IMR-90 (cell line): ENCODE data around the gene ZBTB1. TPM values are rescaled to one million over a fixed set of nuclear protein-coding genes. Genes with fewer than 3 reads are reported as not detected.

Experiments used
- ATAC-seq: fragments of 200-7000 bp; cut with Tn5 transposase; 2 replicates; pipeline ENCODE4 v1.9.1; 2020; ENCODE audit warnings: low read depth, mild to moderate bottlenecking, moderate library complexity
- BruUV-seq: library from RNA; stranded (reverse); fragments of 400-500 nt; replicated peaks from 2 replicates; lab custom pipeline; 2021; lab: Mats Ljungman, UMichigan
- CTCF ChIA-PET: fragments of 300-600 bp; formaldehyde crosslinking; extraction: SDS; loops from one replicate; lab custom pipeline; 2021; ENCODE audit warnings: antibody characterized with exemption; lab: Yijun Ruan, JAX
- POLR2A ChIA-PET: fragments of 300-600 bp; sonication (Branson Sonifier 250); formaldehyde crosslinking; loops from one replicate; lab custom pipeline; 2022; ENCODE audit warnings: antibody characterized with exemption; ENCODE audit not compliant: unreplicated experiment; lab: Charles Lee
- DNase-seq: peaks from one replicate; pipeline ENCODE4 v3.0.0; 2013
- H2AFZ ChIP-seq: replicated peaks from 2 replicates; pipeline ENCODE3; 2013; ENCODE audit warnings: low read length, mild to moderate bottlenecking; ENCODE audit not compliant: poor library complexity
- H2AK5ac ChIP-seq: 2 replicates; pipeline ENCODE4 v1.6.1; 2013; ENCODE audit warnings: low read depth, low read length, inconsistent platforms
- H2AK9ac ChIP-seq: replicated peaks from 2 replicates; pipeline ENCODE3; 2013; ENCODE audit warnings: mild to moderate bottlenecking, low read depth, low read length, moderate library complexity; ENCODE audit not compliant: poor library complexity
- H2BK120ac ChIP-seq: 2 replicates; pipeline ENCODE4 v1.6.1; 2013; ENCODE audit warnings: low read depth, low read length, inconsistent platforms
- H2BK15ac ChIP-seq: 3 replicates; pipeline ENCODE4 v1.6.1; 2013; ENCODE audit warnings: low read depth, low read length, inconsistent platforms
- H2BK20ac ChIP-seq: 2 replicates; pipeline ENCODE4 v1.6.1; 2013; ENCODE audit warnings: low read depth, mild to moderate bottlenecking, inconsistent platforms, low read length, moderate library complexity
- H2BK5ac ChIP-seq: 2 replicates; pipeline ENCODE4 v1.6.1; 2013; ENCODE audit warnings: mild to moderate bottlenecking, low read depth, low read length, inconsistent platforms; ENCODE audit not compliant: poor library complexity, severe bottlenecking
- H3K14ac ChIP-seq: replicated peaks from 2 replicates; pipeline ENCODE4 v1.6.1; 2013; ENCODE audit warnings: low read depth, low read length, inconsistent platforms
- H3K18ac ChIP-seq: 2 replicates; pipeline ENCODE4 v1.6.1; 2013; ENCODE audit warnings: low read depth, low read length, control low read depth
- H3K23ac ChIP-seq: 2 replicates; pipeline ENCODE4 v1.6.1; 2013; ENCODE audit warnings: low read depth, low read length, inconsistent platforms
- H3K27ac ChIP-seq: 2 replicates; pipeline ENCODE4 v1.5.1; 2013; ENCODE audit warnings: mild to moderate bottlenecking, control low read depth, low read length; ENCODE audit not compliant: insufficient read depth
- H3K27me3 ChIP-seq: 2 replicates; pipeline ENCODE4 v1.6.1; 2013; ENCODE audit warnings: low read length; ENCODE audit not compliant: control insufficient read depth, insufficient read depth
- H3K36me3 ChIP-seq: 2 replicates; pipeline ENCODE4 v1.6.1; 2013; ENCODE audit warnings: low read length, mixed read lengths; ENCODE audit not compliant: control insufficient read depth, insufficient read depth
- H3K4ac ChIP-seq: 2 replicates; pipeline ENCODE4 v1.6.1; 2013; ENCODE audit warnings: low read depth, low read length, inconsistent platforms
- H3K4me1 ChIP-seq: 2 replicates; pipeline ENCODE4 v1.6.1; 2013; ENCODE audit warnings: low read length, mixed read lengths; ENCODE audit not compliant: control insufficient read depth, insufficient read depth
- H3K4me2 ChIP-seq: 2 replicates; pipeline ENCODE4 v1.6.1; 2013; ENCODE audit warnings: low read depth, mild to moderate bottlenecking, control low read depth, low read length, moderate library complexity
- H3K4me3 ChIP-seq: 2 replicates; pipeline ENCODE4 v1.5.1; 2013; ENCODE audit warnings: low read depth, mild to moderate bottlenecking, control low read depth, low read length, moderate library complexity; ENCODE audit not compliant: insufficient read depth
- H3K56ac ChIP-seq: 2 replicates; pipeline ENCODE4 v1.6.1; 2013; ENCODE audit warnings: low read length, inconsistent platforms; ENCODE audit not compliant: insufficient read depth; ENCODE audit errors: extremely low read depth
- H3K79me1 ChIP-seq, 2 experiments: 2 replicates each; pipeline ENCODE4 v1.6.1; 2013; ENCODE audit warnings: low read length in 2 of 2, inconsistent platforms in 1 of 2, low read depth in 1 of 2
- H3K9ac ChIP-seq: 2 replicates; pipeline ENCODE4 v1.6.1; 2013; ENCODE audit warnings: low read depth, low read length, control low read depth
- H3K9me1 ChIP-seq: 2 replicates; pipeline ENCODE4 v1.6.1; 2013; ENCODE audit warnings: low read length, inconsistent platforms; ENCODE audit not compliant: insufficient read depth
- H3K9me3 ChIP-seq: 2 replicates; pipeline ENCODE4 v1.6.1; 2013; ENCODE audit warnings: low read length; ENCODE audit not compliant: control insufficient read depth, insufficient read depth
- H4K20me1 ChIP-seq: 2 replicates; pipeline ENCODE4 v1.6.1; 2013; ENCODE audit warnings: low read length, inconsistent platforms; ENCODE audit not compliant: insufficient read depth
- H4K5ac ChIP-seq: 2 replicates; pipeline ENCODE4 v1.6.1; 2013; ENCODE audit warnings: mild to moderate bottlenecking, low read depth, low read length, control low read depth
- H4K8ac ChIP-seq, 2 experiments: 2 replicates each; pipeline ENCODE4 v1.6.1; 2013; ENCODE audit warnings: low read depth in 2 of 2, low read length in 2 of 2, control low read depth in 1 of 2, inconsistent platforms in 1 of 2
- H4K91ac ChIP-seq: 2 replicates; pipeline ENCODE4 v1.6.1; 2013; ENCODE audit warnings: low read depth, low read length, inconsistent platforms; ENCODE audit not compliant: insufficient read depth
- BHLHE40 ChIP-seq: fragments of 150-350 bp; IDR thresholded peaks from 2 replicates; pipeline ENCODE4 v1.6.1; 2016; ENCODE audit warnings: mild to moderate bottlenecking, low read depth, low read length
- CEBPB ChIP-seq: IDR thresholded peaks from 2 replicates; pipeline ENCODE4 v1.6.1; 2012; ENCODE audit warnings: low read depth, low read length, improper control_type of control experiment
- CHD1 ChIP-seq: IDR thresholded peaks from 2 replicates; pipeline ENCODE4 v1.6.1; 2012; ENCODE audit warnings: low read depth, low read length, improper control_type of control experiment
- FOS ChIP-seq: fragments of 150-350 bp; IDR thresholded peaks from 2 replicates; pipeline ENCODE4 v1.6.1; 2016; ENCODE audit warnings: low read depth, low read length
- MAFK ChIP-seq: IDR thresholded peaks from 2 replicates; pipeline ENCODE4 v1.6.1; 2012; ENCODE audit warnings: low read depth, low read length, improper control_type of control experiment
- MAZ ChIP-seq: IDR thresholded peaks from 2 replicates; pipeline ENCODE4 v1.6.1; 2012; ENCODE audit warnings: low read depth, mild to moderate bottlenecking, low read length, improper control_type of control experiment, moderate library complexity, borderline replicate concordance
- MXI1 ChIP-seq: IDR thresholded peaks from 2 replicates; pipeline ENCODE4 v1.6.1; 2012; ENCODE audit warnings: low read depth, mild to moderate bottlenecking, low read length, moderate library complexity, borderline replicate concordance
- NFE2L2 ChIP-seq: fragments of 150-350 bp; IDR thresholded peaks from 2 replicates; pipeline ENCODE4 v1.6.1; 2016; ENCODE audit warnings: low read depth, mild to moderate bottlenecking, low read length
- POLR2A ChIP-seq: IDR thresholded peaks from 2 replicates; pipeline ENCODE4 v1.6.1; 2012; ENCODE audit warnings: mild to moderate bottlenecking, low read depth, low read length
- RAD21 ChIP-seq: IDR thresholded peaks from 2 replicates; pipeline ENCODE4 v1.6.1; 2012; ENCODE audit warnings: low read length, improper control_type of control experiment
- RFX5 ChIP-seq: IDR thresholded peaks from 2 replicates; pipeline ENCODE4 v1.8.0; 2012; ENCODE audit warnings: low read depth, mild to moderate bottlenecking, low read length, moderate library complexity
- SMC3 ChIP-seq: fragments of 150-350 bp; IDR thresholded peaks from 2 replicates; pipeline ENCODE4 v1.6.1; 2016; ENCODE audit warnings: low read depth, mild to moderate bottlenecking, antibody characterized with exemption, low read length, moderate library complexity
- USF2 ChIP-seq: fragments of 150-350 bp; IDR thresholded peaks from 2 replicates; pipeline ENCODE4 v1.6.1; 2017; ENCODE audit warnings: mild to moderate bottlenecking, antibody characterized with exemption, low read length, low read depth
- dilution Hi-C: fragments of 300-500 bp; cut with HindIII; formaldehyde crosslinking; loops from one replicate; pipeline ENCODE4 v1.14.3; 2018; ENCODE audit warnings: low sequenced_read_pairs; ENCODE audit not compliant: unreplicated experiment
- in situ Hi-C: fragments of 300-500 bp; cut with MboI; formaldehyde crosslinking; loops from 3 replicates; pipeline ENCODE4 v1.14.3; 2019; ENCODE audit warnings: low sequenced_read_pairs, inconsistent platforms, mixed read lengths
- intact Hi-C: fragments of 100-400 bp; cut with micrococcal nuclease; formaldehyde crosslinking; loops from 2 replicates; pipeline ENCODE4 v1.10.0; 2022
- polyA plus RNA-seq, 3 experiments: library from polyadenylated mRNA; depleted of rRNA; stranded (reverse); fragments of >200 nt; gene quantifications; 2 replicates each; pipeline ENCODE4 v1.2.3, GENCODE V29; 2012; ENCODE audit warnings: low replicate concordance in 1 of 3
- total RNA-seq: library from RNA; depleted of rRNA; stranded (reverse); fragments of >200 nt; gene quantifications from 2 replicates; pipeline ENCODE4 v1.2.3, GENCODE V29; 2012
- TF ChIP-seq, protein P1 (sequence below): conservative IDR thresholded peaks from 2 replicates; pipeline ENCODE4 v1.5.1; 2012; ENCODE audit warnings: mild to moderate bottlenecking, low read depth, low read length, improper control_type of control experiment
- TF ChIP-seq, protein P2 (sequence below): fragments of 150-350 bp; IDR thresholded peaks from 2 replicates; pipeline ENCODE4 v1.6.1; 2016; ENCODE audit warnings: low read depth, mild to moderate bottlenecking, low read length, moderate library complexity, borderline replicate concordance

ZBTB1 gene
- total and polyA plus RNA-seq, 2 of the 4 experiments (the other 2 are of a cell fraction), result 19.0 to 37.3 TPM

GRCh38 chr14:64572386-64573104, 68.0 kb downstream of the ZBTB1 start:
- in situ Hi-C loops, result no loop called here
- H3K14ac ChIP-seq, result no peak overlapping the region
- intact Hi-C loops, result loop anchor here (5.0 kb wide), 1 partner anchor 40 kb away; no protein-coding TSS in a partner anchor
- no peaks in the 10 kb centered on the region for H3K27me3 ChIP-seq
- H3K36me3 ChIP-seq, result no peaks in the 10 kb centered on the region
- no peaks in the 10 kb centered on the region for H3K79me1 ChIP-seq
- no peak overlapping the region for H2AK5ac ChIP-seq
- ChIA-PET CTCF (no interaction called here), POLR2A (no interaction called here)
- H4K8ac ChIP-seq, result no peak overlapping the region
- H3K23ac ChIP-seq, result no peak overlapping the region
- peaks cover 3% of the 10 kb centered on the region; the same call in 1 of the 2 replicates for H3K4me1 ChIP-seq
- H3K4me3 ChIP-seq, result no peak overlapping the region
- H3K18ac ChIP-seq, result no peak overlapping the region
- no peak overlapping the region for H4K91ac ChIP-seq
- H3K9me3 ChIP-seq, result no peaks in the 10 kb centered on the region
- H2AFZ ChIP-seq, result no peak overlapping the region
- no peak overlapping the region for H3K4me2 ChIP-seq
- H3K56ac ChIP-seq, result no peak overlapping the region
- TF ChIP-seq, protein P1, sequence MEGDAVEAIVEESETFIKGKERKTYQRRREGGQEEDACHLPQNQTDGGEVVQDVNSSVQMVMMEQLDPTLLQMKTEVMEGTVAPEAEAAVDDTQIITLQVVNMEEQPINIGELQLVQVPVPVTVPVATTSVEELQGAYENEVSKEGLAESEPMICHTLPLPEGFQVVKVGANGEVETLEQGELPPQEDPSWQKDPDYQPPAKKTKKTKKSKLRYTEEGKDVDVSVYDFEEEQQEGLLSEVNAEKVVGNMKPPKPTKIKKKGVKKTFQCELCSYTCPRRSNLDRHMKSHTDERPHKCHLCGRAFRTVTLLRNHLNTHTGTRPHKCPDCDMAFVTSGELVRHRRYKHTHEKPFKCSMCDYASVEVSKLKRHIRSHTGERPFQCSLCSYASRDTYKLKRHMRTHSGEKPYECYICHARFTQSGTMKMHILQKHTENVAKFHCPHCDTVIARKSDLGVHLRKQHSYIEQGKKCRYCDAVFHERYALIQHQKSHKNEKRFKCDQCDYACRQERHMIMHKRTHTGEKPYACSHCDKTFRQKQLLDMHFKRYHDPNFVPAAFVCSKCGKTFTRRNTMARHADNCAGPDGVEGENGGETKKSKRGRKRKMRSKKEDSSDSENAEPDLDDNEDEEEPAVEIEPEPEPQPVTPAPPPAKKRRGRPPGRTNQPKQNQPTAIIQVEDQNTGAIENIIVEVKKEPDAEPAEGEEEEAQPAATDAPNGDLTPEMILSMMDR, result no peak
- TF ChIP-seq CHD1 (no peak), MAZ (no peak), MXI1 (no peak), RFX5 (no peak), MAFK (no peak), BHLHE40 (no peak), FOS (no peak), NFE2L2 (no peak), RAD21 (no peak), CEBPB (no peak), SMC3 (no peak), USF2 (no peak), POLR2A (no peak)
- TF ChIP-seq, protein P2, sequence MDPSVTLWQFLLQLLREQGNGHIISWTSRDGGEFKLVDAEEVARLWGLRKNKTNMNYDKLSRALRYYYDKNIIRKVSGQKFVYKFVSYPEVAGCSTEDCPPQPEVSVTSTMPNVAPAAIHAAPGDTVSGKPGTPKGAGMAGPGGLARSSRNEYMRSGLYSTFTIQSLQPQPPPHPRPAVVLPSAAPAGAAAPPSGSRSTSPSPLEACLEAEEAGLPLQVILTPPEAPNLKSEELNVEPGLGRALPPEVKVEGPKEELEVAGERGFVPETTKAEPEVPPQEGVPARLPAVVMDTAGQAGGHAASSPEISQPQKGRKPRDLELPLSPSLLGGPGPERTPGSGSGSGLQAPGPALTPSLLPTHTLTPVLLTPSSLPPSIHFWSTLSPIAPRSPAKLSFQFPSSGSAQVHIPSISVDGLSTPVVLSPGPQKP, result no peak
- no peak overlapping the region for H2AK9ac ChIP-seq
- H3K4ac ChIP-seq, result no peak overlapping the region
- H3K9me1 ChIP-seq, result no peaks in the 10 kb centered on the region; the same call in 1 of the 2 replicates
- no peak overlapping the region for H3K9ac ChIP-seq
- H4K20me1 ChIP-seq, result no peaks in the 10 kb centered on the region
- BruUV-seq, result no TSS peak
- peak; percentile 30; the same call in 1 of the 2 replicates for ATAC-seq
- dilution Hi-C loops, result no loop called here
- H4K5ac ChIP-seq, result no peak overlapping the region
- DNase-seq, result no peak
- H2BK15ac ChIP-seq, result no peak overlapping the region
- H2BK20ac ChIP-seq, result no peak overlapping the region
- H3K27ac ChIP-seq, result no peak overlapping the region
- H2BK5ac ChIP-seq, result no peak overlapping the region
- no peak overlapping the region for H2BK120ac ChIP-seq
